Measurements from ENCODE around the gene RALGAPA1.

Gene RALGAPA1

DNA sequence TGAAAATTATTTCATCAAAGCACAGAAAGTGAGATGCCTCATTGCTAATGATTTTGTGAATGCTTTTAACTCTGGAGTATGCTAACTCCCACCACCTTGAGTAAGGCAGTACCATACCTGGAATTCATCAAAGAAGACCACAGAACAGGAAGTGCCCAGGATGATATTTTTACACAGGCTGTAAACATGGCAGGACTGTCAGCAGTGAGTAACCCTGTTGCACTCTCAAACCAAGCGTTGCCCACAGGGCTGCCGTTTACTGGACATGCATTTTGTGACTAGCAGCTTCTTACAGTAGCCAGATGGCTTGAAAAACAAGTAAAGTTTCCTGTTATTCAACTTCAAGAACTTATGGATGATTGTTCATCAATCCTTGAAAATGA lies 42.4 kb downstream of the RALGAPA1 start:
- no peak for TF ChIP-seq EZH2phosphoT487 (IDR thresholded peaks at IDR 0.05; ENCODE audit: low read depth)
- no peak for TF ChIP-seq CTCF (IDR thresholded peaks at IDR 0.05; ENCODE audit: low read depth, low read length)

GRCh38 chr14:35766036-35766699 lies 42.9 kb downstream of the RALGAPA1 start:
- no peaks in the 10 kb centered on the region for H3K9me3 ChIP-seq (ENCODE audit: insufficient read depth, low read length)
- no peak overlapping the region for H3K27ac ChIP-seq (ENCODE audit: low read length)
- no peaks in the 10 kb centered on the region for H3K79me2 ChIP-seq (ENCODE audit: low read length)
- H3K36me3 ChIP-seq (replicated peaks; ENCODE audit: low read depth, low read length): no peaks in the 10 kb centered on the region
- H3K4me2 ChIP-seq (ENCODE audit: low read length): no peak overlapping the region
- H2AFZ ChIP-seq (ENCODE audit: low read depth, low read length): no peak overlapping the region
- peaks cover 3% of the 10 kb centered on the region; the same call in 1 of the 2 replicates for H3K4me1 ChIP-seq (ENCODE audit: low read length)
- TF ChIP-seq CTCF (IDR thresholded peaks at IDR 0.05; ENCODE audit: low read depth, low read length) (no peak), EZH2phosphoT487 (IDR thresholded peaks at IDR 0.05; ENCODE audit: low read depth) (no peak)
- no peak overlapping the region for H3K4me3 ChIP-seq (ENCODE audit: low read length)
- no peak overlapping the region for H3K9ac ChIP-seq (ENCODE audit: low read length)
- H4K20me1 ChIP-seq (ENCODE audit: insufficient read depth, low read length): no peaks in the 10 kb centered on the region
- no peaks in the 10 kb centered on the region for H3K27me3 ChIP-seq (ENCODE audit: low read depth, low read length)

More for the DNA sequence above, 42.4 kb downstream of the RALGAPA1 start:
- Histone ChIP-seq H3K27me3 (ENCODE audit: low read depth, low read length) (no peaks in the 10 kb centered on the region), H3K36me3 (replicated peaks; ENCODE audit: low read depth, low read length) (no peaks in the 10 kb centered on the region), H3K4me1 (ENCODE audit: low read length) (peaks cover 3% of the 10 kb centered on the region; the same call in 1 of the 2 replicates), H3K27ac (ENCODE audit: low read length) (no peak overlapping the region), H4K20me1 (ENCODE audit: insufficient read depth, low read length) (no peaks in the 10 kb centered on the region), H3K4me3 (ENCODE audit: low read length) (no peak overlapping the region), H3K4me2 (ENCODE audit: low read length) (no peak overlapping the region), H2AFZ (ENCODE audit: low read depth, low read length) (no peak overlapping the region), H3K79me2 (ENCODE audit: low read length) (no peaks in the 10 kb centered on the region), H3K9ac (ENCODE audit: low read length) (no peak overlapping the region), H3K9me3 (ENCODE audit: insufficient read depth, low read length) (no peaks in the 10 kb centered on the region)

GRCh38 chr14:35761922-35762321 lies 47.2 kb downstream of the RALGAPA1 start:
- Histone ChIP-seq H3K9me3 (ENCODE audit: insufficient read depth, low read length) (no peaks in the 10 kb centered on the region), H3K4me1 (ENCODE audit: low read length) (peaks cover 3% of the 10 kb centered on the region; the same call in 1 of the 2 replicates), H4K20me1 (ENCODE audit: insufficient read depth, low read length) (no peaks in the 10 kb centered on the region), H3K27me3 (ENCODE audit: low read depth, low read length) (no peaks in the 10 kb centered on the region), H3K9ac (ENCODE audit: low read length) (no peak overlapping the region), H3K4me3 (ENCODE audit: low read length) (no peak overlapping the region), H3K27ac (ENCODE audit: low read length) (no peak overlapping the region), H3K4me2 (ENCODE audit: low read length) (no peak overlapping the region), H2AFZ (ENCODE audit: low read depth, low read length) (no peak overlapping the region), H3K79me2 (ENCODE audit: low read length) (no peaks in the 10 kb centered on the region), H3K36me3 (replicated peaks; ENCODE audit: low read depth, low read length) (no peaks in the 10 kb centered on the region)
- TF ChIP-seq EZH2phosphoT487 (IDR thresholded peaks at IDR 0.05; ENCODE audit: low read depth) (no peak), CTCF (IDR thresholded peaks at IDR 0.05; ENCODE audit: low read depth, low read length) (no peak)

DNA sequence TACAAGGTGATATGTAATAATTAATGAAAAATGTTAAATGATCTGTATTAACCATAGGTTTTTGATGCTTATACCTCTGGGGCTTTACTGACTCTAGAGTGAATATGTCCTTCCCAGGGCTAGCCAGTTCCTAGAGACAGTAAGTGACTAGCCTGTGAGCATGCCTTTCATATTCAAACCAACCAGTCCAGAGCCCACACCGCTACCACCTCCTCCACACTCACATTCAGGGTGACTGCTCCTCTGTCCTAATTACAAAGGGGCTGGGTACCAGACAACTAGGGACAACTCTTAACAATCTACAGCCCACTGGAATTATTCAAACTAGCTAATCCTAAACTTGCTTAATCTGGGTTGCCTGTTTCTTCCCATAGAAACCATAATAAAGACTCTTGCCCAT lies 49.0 kb downstream of the RALGAPA1 start:
- no peaks in the 10 kb centered on the region for H3K9me3 ChIP-seq (ENCODE audit: insufficient read depth, low read length)
- no peak for TF ChIP-seq EZH2phosphoT487 (IDR thresholded peaks at IDR 0.05; ENCODE audit: low read depth)
- no peak for TF ChIP-seq CTCF (IDR thresholded peaks at IDR 0.05; ENCODE audit: low read depth, low read length)

More for the DNA sequence above, 49.0 kb downstream of the RALGAPA1 start:
- peaks cover 9% of the 10 kb centered on the region for H3K36me3 ChIP-seq (replicated peaks; ENCODE audit: low read depth, low read length)
- H3K79me2 ChIP-seq (ENCODE audit: low read length): no peaks in the 10 kb centered on the region
- no peaks in the 10 kb centered on the region for H3K4me1 ChIP-seq (ENCODE audit: low read length)
- no peaks in the 10 kb centered on the region for H4K20me1 ChIP-seq (ENCODE audit: insufficient read depth, low read length)
- H3K4me2 ChIP-seq (ENCODE audit: low read length): no peak overlapping the region
- H3K27me3 ChIP-seq (ENCODE audit: low read depth, low read length): no peaks in the 10 kb centered on the region
- no peak overlapping the region for H3K9ac ChIP-seq (ENCODE audit: low read length)
- H3K27ac ChIP-seq (ENCODE audit: low read length): no peak overlapping the region
- no peak overlapping the region for H2AFZ ChIP-seq (ENCODE audit: low read depth, low read length)
- H3K4me3 ChIP-seq (ENCODE audit: low read length): no peak overlapping the region
